ENCODE results near the gene TAL1. TPM values are rescaled to one million over a fixed set of nuclear protein-coding genes. Genes with fewer than 3 reads are reported as not detected.

The TAL1 gene
- total RNA-seq, 4 donors from 2014 or later: 3.0 to 4.2 (median 3.6) TPM

DNA sequence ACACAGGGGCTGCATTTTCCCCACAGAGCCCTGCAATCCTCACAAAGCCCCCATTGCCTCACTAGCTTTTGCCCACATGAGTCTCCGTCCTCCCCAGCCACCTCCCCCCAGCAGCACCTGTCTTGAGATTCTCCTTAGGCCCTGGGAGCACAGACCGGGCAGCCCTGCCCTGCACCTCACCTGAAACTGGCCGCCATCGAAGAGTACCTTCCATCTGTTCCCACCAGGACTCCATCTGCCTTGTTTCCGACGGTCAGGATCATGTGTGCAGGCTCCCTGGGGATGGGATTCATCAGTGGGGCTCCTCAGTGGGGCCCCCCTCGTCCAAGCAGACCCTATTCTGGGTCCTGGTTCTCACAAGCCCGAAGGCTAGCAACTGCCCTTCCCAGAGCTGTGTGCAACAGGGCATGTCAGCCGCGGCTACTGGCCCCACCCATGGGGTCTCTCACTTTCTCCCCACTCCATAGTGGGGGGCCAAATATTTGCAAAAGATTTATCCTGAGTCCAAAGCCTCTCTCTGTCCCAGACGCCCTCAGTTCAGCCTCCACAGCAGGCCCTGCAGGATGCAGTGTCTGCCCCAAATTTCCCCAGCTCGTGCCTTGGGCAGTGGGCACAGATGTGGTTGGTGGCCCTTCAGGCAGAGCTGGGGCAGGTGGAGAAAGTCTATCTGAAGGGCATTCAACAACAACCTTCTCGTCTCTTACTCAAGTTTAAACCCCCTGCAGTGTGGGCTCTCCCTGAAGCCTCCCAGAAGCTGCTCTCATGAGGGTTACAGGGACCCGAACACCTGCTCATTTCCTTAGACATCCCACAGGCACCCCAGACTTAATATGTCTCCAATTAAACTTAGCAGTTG, 47.0 kb downstream of the TAL1 start:
- Histone ChIP-seq H3K27ac (no peak overlapping the region), H3K9me3 (no peaks in the 10 kb centered on the region), H3K27me3 (peaks cover 46% of the 10 kb centered on the region), H3K4me1 (peaks cover 0 to 12% (median 4%) of the 10 kb centered on the region in 3 donors), H3K36me3 (no peaks in the 10 kb centered on the region), H3K4me3 (no peak overlapping the region)
- ATAC-seq: no peak
- 60 to 100% methylated on average over 1 to 2 of the region's 14 CpGs for WGBS, 2 donors (ENCODE audit: low coverage in 1 of 2)
- TF ChIP-seq EP300 (IDR thresholded peaks at IDR 0.05) (no peak), POLR2AphosphoS5 (IDR thresholded peaks at IDR 0.05) (no peak), POLR2A (IDR thresholded peaks at IDR 0.05) (no peak)
- TF ChIP-seq, protein P1, sequence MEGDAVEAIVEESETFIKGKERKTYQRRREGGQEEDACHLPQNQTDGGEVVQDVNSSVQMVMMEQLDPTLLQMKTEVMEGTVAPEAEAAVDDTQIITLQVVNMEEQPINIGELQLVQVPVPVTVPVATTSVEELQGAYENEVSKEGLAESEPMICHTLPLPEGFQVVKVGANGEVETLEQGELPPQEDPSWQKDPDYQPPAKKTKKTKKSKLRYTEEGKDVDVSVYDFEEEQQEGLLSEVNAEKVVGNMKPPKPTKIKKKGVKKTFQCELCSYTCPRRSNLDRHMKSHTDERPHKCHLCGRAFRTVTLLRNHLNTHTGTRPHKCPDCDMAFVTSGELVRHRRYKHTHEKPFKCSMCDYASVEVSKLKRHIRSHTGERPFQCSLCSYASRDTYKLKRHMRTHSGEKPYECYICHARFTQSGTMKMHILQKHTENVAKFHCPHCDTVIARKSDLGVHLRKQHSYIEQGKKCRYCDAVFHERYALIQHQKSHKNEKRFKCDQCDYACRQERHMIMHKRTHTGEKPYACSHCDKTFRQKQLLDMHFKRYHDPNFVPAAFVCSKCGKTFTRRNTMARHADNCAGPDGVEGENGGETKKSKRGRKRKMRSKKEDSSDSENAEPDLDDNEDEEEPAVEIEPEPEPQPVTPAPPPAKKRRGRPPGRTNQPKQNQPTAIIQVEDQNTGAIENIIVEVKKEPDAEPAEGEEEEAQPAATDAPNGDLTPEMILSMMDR (IDR thresholded peaks at IDR 0.05): no peak

DNA sequence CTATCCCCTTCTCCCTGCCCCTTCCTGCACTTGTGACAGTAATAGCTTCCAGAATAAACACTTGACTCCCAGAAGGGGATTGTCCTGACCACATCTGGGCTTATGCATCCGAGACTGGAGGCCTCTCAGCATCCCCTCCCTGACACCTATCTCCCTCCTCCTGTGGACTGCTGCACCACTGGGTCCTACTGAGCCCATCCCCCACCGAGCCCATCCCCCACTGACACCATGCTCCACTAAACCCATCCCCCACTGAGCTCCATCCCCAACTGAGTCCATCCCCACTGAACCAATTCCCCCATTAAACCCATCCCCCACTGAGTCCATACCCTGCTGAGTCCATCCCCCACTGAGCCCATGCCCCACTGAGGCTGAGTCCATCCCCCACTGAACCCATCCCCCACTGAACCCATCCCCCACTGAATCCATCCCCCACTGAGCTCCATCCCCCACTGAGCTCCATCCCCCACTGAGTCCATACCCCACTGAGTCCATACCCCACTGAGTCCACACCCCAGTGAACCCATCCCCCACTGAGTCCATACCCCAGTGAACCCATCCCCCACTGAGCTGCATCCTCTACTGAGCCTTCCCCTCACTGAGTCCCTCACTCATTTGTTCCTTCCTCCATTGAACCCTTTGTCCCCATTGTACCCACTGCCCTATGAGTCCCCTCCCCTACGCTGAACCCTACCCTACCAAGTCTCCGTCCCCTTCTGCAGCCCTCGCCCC, 47.8 kb downstream of the TAL1 start:
- Histone ChIP-seq H3K36me3 (no peaks in the 10 kb centered on the region), H3K4me1 (peaks cover 0 to 13% (median 11%) of the 10 kb centered on the region in 3 donors), H3K4me3 (no peak overlapping the region), H3K27ac (no peak overlapping the region), H3K27me3 (peaks cover 46% of the 10 kb centered on the region), H3K9me3 (no peaks in the 10 kb centered on the region)
- TF ChIP-seq EP300 (IDR thresholded peaks at IDR 0.05) (no peak), POLR2A (IDR thresholded peaks at IDR 0.05) (no peak), POLR2AphosphoS5 (IDR thresholded peaks at IDR 0.05) (no peak)
- TF ChIP-seq, protein P1 (IDR thresholded peaks at IDR 0.05): no peak
- 0 to 73% methylated on average over 1 to 5 of the region's 5 CpGs for WGBS, 2 donors (ENCODE audit: low coverage in 1 of 2)
- ATAC-seq: no peak

DNA sequence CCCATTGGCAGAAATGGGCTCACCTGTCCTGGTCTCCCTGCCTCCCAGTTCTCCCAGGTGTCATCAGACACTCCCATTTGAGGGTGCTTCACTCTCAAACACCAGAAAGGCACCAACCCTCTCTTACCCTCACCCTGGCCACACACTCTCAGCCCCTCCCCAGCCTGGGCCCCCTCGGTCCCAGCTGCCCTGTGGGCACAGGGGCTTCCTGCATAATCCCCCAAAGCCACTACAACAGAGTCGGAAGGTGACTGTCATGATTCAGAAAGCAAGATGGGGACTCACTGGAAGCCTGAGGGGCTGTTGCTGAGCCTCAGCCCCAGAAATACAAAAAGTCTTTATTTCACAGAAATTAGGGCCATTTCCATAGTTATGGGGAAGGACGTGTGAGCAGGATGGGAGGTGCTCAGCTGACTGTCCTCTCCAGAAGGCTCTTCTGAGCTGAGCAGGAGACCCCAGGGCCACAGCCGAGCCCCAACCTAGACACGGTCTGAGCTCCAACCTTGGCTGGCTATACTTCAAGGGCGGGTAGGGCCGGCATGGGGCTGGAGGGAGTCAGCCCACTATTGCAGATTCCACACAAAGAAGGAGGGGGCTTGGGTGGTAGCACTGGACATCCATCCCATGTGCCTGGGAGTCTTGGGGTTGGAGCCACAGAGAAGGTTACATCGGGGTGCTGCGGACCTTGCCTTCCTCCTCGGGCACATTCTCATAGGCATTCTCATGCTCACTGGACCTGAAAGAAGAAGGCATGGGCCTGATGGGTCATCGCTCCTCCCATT, 48.5 kb downstream of the TAL1 start:
- WGBS, 2 donors (ENCODE audit: low coverage in 1 of 2): 40 to 88% methylated on average over 1 to 2 of the region's 11 CpGs
- H3K27me3 ChIP-seq: peaks cover 46% of the 10 kb centered on the region
- H3K9me3 ChIP-seq: no peaks in the 10 kb centered on the region
- no peak for ATAC-seq
- TF ChIP-seq POLR2AphosphoS5 (IDR thresholded peaks at IDR 0.05): no peak
- no peak for TF ChIP-seq EP300 (IDR thresholded peaks at IDR 0.05)
- no peak for TF ChIP-seq POLR2A (IDR thresholded peaks at IDR 0.05)
- TF ChIP-seq, protein P1 (IDR thresholded peaks at IDR 0.05): no peak
- H3K4me3 ChIP-seq: no peak overlapping the region
- peaks cover 0 to 19% (median 12%) of the 10 kb centered on the region in 3 donors for H3K4me1 ChIP-seq
- H3K27ac ChIP-seq: no peak overlapping the region
- no peaks in the 10 kb centered on the region for H3K36me3 ChIP-seq

DNA sequence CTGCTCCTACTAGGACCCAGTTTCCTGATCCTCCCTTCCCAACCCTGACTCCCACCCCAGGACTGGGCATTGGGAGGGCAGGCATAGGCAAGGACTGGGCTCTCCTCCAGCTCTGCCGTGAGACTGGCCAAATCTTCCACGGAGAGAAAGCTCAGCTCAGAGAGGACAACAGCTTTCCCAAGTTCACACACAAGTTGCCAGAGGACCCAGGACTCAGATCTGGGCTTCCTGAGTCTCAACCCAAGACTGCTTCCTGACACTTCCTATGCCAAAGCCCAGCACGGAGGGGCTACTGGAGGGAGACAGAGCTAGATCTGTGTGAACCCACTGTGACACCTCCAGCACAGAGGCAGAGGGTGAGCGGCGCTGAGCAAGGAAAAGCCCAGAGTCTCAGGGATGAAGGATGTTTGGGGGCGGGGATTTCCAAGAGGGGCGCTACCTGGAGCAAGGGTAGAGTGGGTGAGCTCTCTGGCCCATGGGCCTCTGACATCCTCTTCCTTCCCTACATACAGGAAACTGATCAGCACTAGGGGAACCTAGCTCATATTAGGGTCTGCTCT, 49.3 kb downstream of the TAL1 start:
- H3K36me3 ChIP-seq: no peaks in the 10 kb centered on the region
- no CpG with 5 or more reads among the region's 7 CpGs for WGBS, 2 donors (ENCODE audit: low coverage in 1 of 2)
- H3K9me3 ChIP-seq: no peaks in the 10 kb centered on the region
- H3K27ac ChIP-seq: no peak overlapping the region
- H3K4me3 ChIP-seq: no peak overlapping the region
- ATAC-seq: no peak
- H3K4me1 ChIP-seq: peaks cover 0 to 19% (median 12%) of the 10 kb centered on the region in 3 donors
- H3K27me3 ChIP-seq: peaks cover 46% of the 10 kb centered on the region
- no peak for TF ChIP-seq POLR2A (IDR thresholded peaks at IDR 0.05)
- TF ChIP-seq POLR2AphosphoS5 (IDR thresholded peaks at IDR 0.05): no peak
- no peak for TF ChIP-seq EP300 (IDR thresholded peaks at IDR 0.05)
- TF ChIP-seq, protein P1 (IDR thresholded peaks at IDR 0.05): no peak

Measured in gastroesophageal sphincter (tissue), 4 donors.